ENCODE data around the gene ZBED2.
"Not testable (repeated sequence)": the region's sequence is repeated elsewhere in the genome, so short reads cannot be mapped to it uniquely, and the experiment has no call there.

The ZBED2 gene

DNA sequence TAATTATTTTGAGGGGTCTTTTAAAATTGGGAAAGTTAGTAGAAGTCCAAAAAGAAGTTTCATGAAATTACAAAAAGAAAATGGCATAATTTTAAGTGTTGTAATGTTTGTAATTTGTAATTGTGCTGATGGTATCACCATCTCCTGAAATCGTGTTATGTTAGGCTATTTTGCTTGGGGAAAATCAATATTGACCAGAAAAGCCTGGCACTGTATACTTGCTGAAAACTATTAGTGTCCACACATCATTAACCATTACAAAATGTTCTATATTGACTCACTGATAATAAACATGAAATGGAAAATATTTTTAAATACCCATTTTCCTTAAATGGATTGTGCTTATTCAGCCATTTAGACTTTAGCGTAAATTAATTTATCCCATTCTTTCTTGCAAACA, 40.3 kb upstream of the ZBED2 start:
- H3K27ac ChIP-seq (replicated peaks) = no peak overlapping the region
- no peak overlapping the region for H3K4me3 ChIP-seq (replicated peaks; ENCODE audit: insufficient read depth, low read length)
- H3K27me3 ChIP-seq (ENCODE audit: insufficient read depth, poor library complexity, severe bottlenecking) = no peaks in the 10 kb centered on the region
- TF ChIP-seq POLR2AphosphoS5 (IDR thresholded peaks at IDR 0.05; ENCODE audit: low read depth) (no peak), SPI1 (IDR thresholded peaks at IDR 0.05; ENCODE audit: borderline replicate concordance, low read depth) (no peak)
- DNase-seq (ENCODE audit: low read depth in 1 of 2, low spot score in 1 of 2) = no peak

- H3K4me3 ChIP-seq (replicated peaks; ENCODE audit: insufficient read depth, low read length); DNase-seq (ENCODE audit: low read depth in 1 of 2, low spot score in 1 of 2); H3K27ac ChIP-seq (replicated peaks); H3K27me3 ChIP-seq (ENCODE audit: insufficient read depth, poor library complexity, severe bottlenecking): not testable (repeated sequence)
Measured at GRCh38 chr3:111630638-111631037, 35.5 kb upstream of the ZBED2 start.

- not testable (repeated sequence) for H3K27me3 ChIP-seq (ENCODE audit: insufficient read depth, poor library complexity, severe bottlenecking); H3K4me3 ChIP-seq (replicated peaks; ENCODE audit: insufficient read depth, low read length); DNase-seq (ENCODE audit: low read depth in 1 of 2, low spot score in 1 of 2); H3K27ac ChIP-seq (replicated peaks)
Measured at GRCh38 chr3:111629018-111629417, 33.9 kb upstream of the ZBED2 start.

- no peak overlapping the region for H3K4me3 ChIP-seq (replicated peaks; ENCODE audit: insufficient read depth, low read length)
- H3K27ac ChIP-seq (replicated peaks) = no peak overlapping the region
- TF ChIP-seq CTCF (IDR thresholded peaks at IDR 0.05; ENCODE audit: insufficient read depth, low read length) = no peak
- TF ChIP-seq REST (IDR thresholded peaks at IDR 0.05; ENCODE audit: insufficient replicate concordance, low read depth) = no peak
- TF ChIP-seq GABPA (IDR thresholded peaks at IDR 0.05; ENCODE audit: low read depth) = no peak
- TF ChIP-seq POLR2AphosphoS5 (IDR thresholded peaks at IDR 0.05; ENCODE audit: low read depth) = no peak
- TF ChIP-seq SPI1 (IDR thresholded peaks at IDR 0.05; ENCODE audit: borderline replicate concordance, low read depth) = no peak
Measured at GRCh38 chr3:111627092-111627491, 31.9 kb upstream of the ZBED2 start.

GRCh38 chr3:111621535-111621934, 26.4 kb upstream of the ZBED2 start:
- DNase-seq (ENCODE audit: low read depth in 1 of 2, low spot score in 1 of 2) = no peak
- no peak for TF ChIP-seq POLR2AphosphoS5 (IDR thresholded peaks at IDR 0.05; ENCODE audit: low read depth)
- no peak for TF ChIP-seq GABPA (IDR thresholded peaks at IDR 0.05; ENCODE audit: low read depth)
- TF ChIP-seq SPI1 (IDR thresholded peaks at IDR 0.05; ENCODE audit: borderline replicate concordance, low read depth) = no peak
- peak; percentile 6 for TF ChIP-seq CTCF (IDR thresholded peaks at IDR 0.05; ENCODE audit: insufficient read depth, low read length)
- no peak for TF ChIP-seq REST (IDR thresholded peaks at IDR 0.05; ENCODE audit: insufficient replicate concordance, low read depth)

More at GRCh38 chr3:111627092-111627491, 31.9 kb upstream of the ZBED2 start:
- DNase-seq (ENCODE audit: low read depth in 1 of 2, low spot score in 1 of 2) = no peak
- H3K27me3 ChIP-seq (ENCODE audit: insufficient read depth, poor library complexity, severe bottlenecking) = no peaks in the 10 kb centered on the region

More at GRCh38 chr3:111621535-111621934, 26.4 kb upstream of the ZBED2 start:
- Histone ChIP-seq H3K27me3 (ENCODE audit: insufficient read depth, poor library complexity, severe bottlenecking) (no peaks in the 10 kb centered on the region), H3K27ac (replicated peaks) (no peak overlapping the region), H3K4me3 (replicated peaks; ENCODE audit: insufficient read depth, low read length) (no peak overlapping the region)

Measured in HL-60 (cell line).